SK-N-SH (cell line): ENCODE measurements around the gene FHIP1B. TPM values are rescaled to one million over a fixed set of nuclear protein-coding genes. Genes with fewer than 3 reads are reported as not detected.

ENCODE experiments used
- CTCF ChIA-PET: fragments of 300-600, 350-600 bp; formaldehyde crosslinking; extraction: SDS; loops from one replicate; lab custom pipeline; 2021; lab: Yijun Ruan, JAX
- POLR2A ChIA-PET: fragments of 350-600 bp; sonication (Branson Sonifier 250); formaldehyde crosslinking; extraction: SDS; loops from one replicate; lab custom pipeline; 2020; ENCODE audit warnings: antibody characterized with exemption, inconsistent platforms; lab: Yijun Ruan, JAX
- DNase-seq: peaks from one replicate; pipeline ENCODE4 v3.0.0; 2012
- H2AFZ ChIP-seq: fragments of 200-600 bp; sonication (generic); 2 replicates; pipeline ENCODE4 v1.8.1; 2016; ENCODE audit warnings: antibody characterized with exemption, mild to moderate bottlenecking, low read depth
- H3F3A ChIP-seq: fragments of 200-600 bp; sonication (generic); replicated peaks from 2 replicates; pipeline ENCODE3; 2016; ENCODE audit warnings: antibody characterized with exemption, mild to moderate bottlenecking; ENCODE audit not compliant: insufficient read depth
- H3K27ac ChIP-seq, 2 experiments: fragments of 200-500 bp in 1 of 2; fragments of 200-600 bp in 1 of 2; sonication (Bioruptor generic) in 1 of 2; sonication (generic), shearing (Covaris generic) in 1 of 2; 2 replicates each; pipeline versions ENCODE4 v1.5.1 to v1.6.1; 2014 to 2016; ENCODE audit warnings: low read depth in 2 of 2, inconsistent platforms in 1 of 2, low read length in 1 of 2, mild to moderate bottlenecking in 1 of 2, mixed read lengths in 1 of 2
- H3K27me3 ChIP-seq: fragments of 200-600 bp; sonication (generic), shearing (Covaris generic); 2 replicates; pipeline ENCODE4 v1.6.1; 2016; ENCODE audit warnings: mixed run types; ENCODE audit not compliant: insufficient read depth
- H3K36me3 ChIP-seq, 2 experiments: fragments of 200-500 bp in 1 of 2; fragments of 200-600 bp in 1 of 2; sonication (Bioruptor generic) in 1 of 2; sonication (generic) in 1 of 2; replicated peaks in 1 of 2; 2 replicates each; pipeline versions ENCODE3 to v1.5.1; 2014 to 2016; ENCODE audit warnings: low read length in 1 of 2, mild to moderate bottlenecking in 1 of 2; ENCODE audit not compliant: insufficient read depth in 2 of 2, control insufficient read depth in 1 of 2
- H3K4me1 ChIP-seq, 2 experiments: fragments of 200-500 bp in 1 of 2; fragments of 200-600 bp in 1 of 2; sonication (Bioruptor generic) in 1 of 2; sonication (generic), shearing (Covaris generic) in 1 of 2; 2 replicates each; pipeline versions ENCODE4 v1.5.1 to v1.6.1; 2014 to 2016; ENCODE audit warnings: low read depth in 1 of 2, low read length in 1 of 2, mixed run types in 1 of 2; ENCODE audit not compliant: insufficient read depth in 2 of 2, control insufficient read depth in 1 of 2
- H3K4me2 ChIP-seq: fragments of 200-600 bp; sonication (generic), shearing (Covaris generic); 2 replicates; pipeline ENCODE4 v1.6.1; 2017; ENCODE audit warnings: mixed run types
- H3K4me3 ChIP-seq, 2 experiments: fragments of 200-500 bp in 1 of 2; fragments of 200-600 bp in 1 of 2; sonication (Bioruptor generic) in 1 of 2; sonication (generic), shearing (Covaris generic) in 1 of 2; 2 replicates each; pipeline versions ENCODE4 v1.5.1 to v1.8.1; 2014 to 2016; ENCODE audit warnings: low read depth in 2 of 2, inconsistent platforms in 1 of 2, low read length in 1 of 2, mild to moderate bottlenecking in 1 of 2, mixed read lengths in 1 of 2, moderate library complexity in 1 of 2
- H3K79me2 ChIP-seq: fragments of 200-600 bp; sonication (generic); 2 replicates; pipeline ENCODE4 v1.8.1; 2017; ENCODE audit warnings: mild to moderate bottlenecking; ENCODE audit not compliant: insufficient read depth
- H3K9ac ChIP-seq: fragments of 200-600 bp; sonication (generic); 2 replicates; pipeline ENCODE4 v1.6.1; 2017; ENCODE audit warnings: mixed run types
- H3K9me2 ChIP-seq: fragments of 200-600 bp; sonication (generic); 2 replicates; pipeline ENCODE4 v1.6.1; 2017; ENCODE audit warnings: mixed run types
- H3K9me3 ChIP-seq: fragments of 200-600 bp; sonication (generic); 2 replicates; pipeline ENCODE4 v1.6.1; 2017; ENCODE audit warnings: mixed run types, mild to moderate bottlenecking, moderate library complexity
- H4K20me1 ChIP-seq: fragments of 200-600 bp; sonication (generic); 2 replicates; pipeline ENCODE4 v1.6.1; 2017; ENCODE audit warnings: mild to moderate bottlenecking, mixed run types; ENCODE audit not compliant: insufficient read depth
- CHD2 ChIP-seq: fragments of 150-350 bp; IDR thresholded peaks from 2 replicates; pipeline ENCODE4 v1.6.1; 2018; ENCODE audit warnings: low read length; ENCODE audit not compliant: partially characterized antibody
- EZH2phosphoT487 ChIP-seq: fragments of 200-600 bp; sonication (generic); IDR thresholded peaks from 2 replicates; pipeline ENCODE4 v1.6.1; 2017; ENCODE audit warnings: low read depth, mixed run types, mild to moderate bottlenecking, antibody characterized with exemption, moderate library complexity, borderline replicate concordance
- FOSL2 ChIP-seq: IDR thresholded peaks from 2 replicates; pipeline ENCODE4 v1.4.0; 2012; ENCODE audit warnings: low read depth, mild to moderate bottlenecking, moderate library complexity, borderline replicate concordance
- GATA2 ChIP-seq: sonication (generic); formaldehyde crosslinking; IDR thresholded peaks from 2 replicates; pipeline ENCODE4 v1.5.0; 2020; ENCODE audit warnings: mild to moderate bottlenecking, missing genetic modification reagents
- NFIC ChIP-seq: IDR thresholded peaks from 2 replicates; pipeline ENCODE4 v1.4.0; 2012; ENCODE audit warnings: borderline replicate concordance
- NRF1 ChIP-seq: IDR thresholded peaks from 2 replicates; pipeline ENCODE4 v1.6.1; 2012; ENCODE audit warnings: low read depth, mild to moderate bottlenecking, low read length
- RAD21 ChIP-seq: IDR thresholded peaks from 2 replicates; pipeline ENCODE4 v1.6.1; 2012; ENCODE audit warnings: mild to moderate bottlenecking, low read length
- SMC3 ChIP-seq: IDR thresholded peaks from 2 replicates; pipeline ENCODE4 v1.6.1; 2012; ENCODE audit warnings: low read depth, low read length, improper control_type of control experiment
- TAF1 ChIP-seq: IDR thresholded peaks from 2 replicates; pipeline ENCODE4 v1.6.1; 2012; ENCODE audit warnings: low read depth, mild to moderate bottlenecking, low read length, moderate library complexity, borderline replicate concordance
- TEAD4 ChIP-seq: IDR thresholded peaks from 2 replicates; pipeline ENCODE4 v1.4.0; 2012; ENCODE audit warnings: mild to moderate bottlenecking, borderline replicate concordance; ENCODE audit not compliant: insufficient read depth
- WGBS: methylation state at CpG from one replicate; pipeline ENCODE4 v1.1.6; 2017; ENCODE audit warnings: low lambda C conversion rate; 5-methylcytosine and 5-hydroxymethylcytosine counted together
- polyA plus RNA-seq, 3 experiments: library from polyadenylated mRNA; depleted of rRNA; stranded (reverse); fragments of >200 nt; gene quantifications; 2 replicates each; pipeline ENCODE4 v1.2.3, GENCODE V29; 2012
- TF ChIP-seq, protein P1 (sequence below): fragments of 200-600 bp; sonication (generic); IDR thresholded peaks from 2 replicates; pipeline ENCODE4 v1.6.1; 2017; ENCODE audit warnings: antibody characterized with exemption, mild to moderate bottlenecking, moderate library complexity

The FHIP1B gene
- polyA plus RNA-seq, 1 of the 3 experiments (the other 2 are of a cell fraction): 26.3 TPM

DNA sequence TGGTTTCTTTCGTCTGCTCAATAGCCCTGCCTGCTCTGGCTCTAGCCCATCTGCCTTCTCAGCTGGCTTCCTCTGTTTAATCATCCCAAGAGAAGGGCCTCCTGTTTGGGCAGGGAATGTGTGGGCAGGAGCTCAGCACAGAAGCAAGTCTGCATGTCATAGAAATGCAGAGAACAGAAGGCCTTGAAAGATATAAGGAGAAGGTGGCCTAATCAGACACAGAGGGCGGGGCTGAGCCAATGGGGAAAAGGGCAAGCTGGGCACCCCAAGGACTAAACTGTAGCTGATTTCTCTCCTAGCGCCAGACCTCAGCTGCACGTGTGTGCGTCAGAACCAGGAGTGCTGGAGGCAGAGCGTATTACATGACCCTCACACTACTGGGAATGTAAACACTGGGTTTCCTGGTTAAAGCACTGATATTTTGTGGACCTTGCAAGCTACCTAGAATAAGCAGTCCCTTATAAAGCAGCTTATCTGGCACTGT, 17.6 kb upstream of the FHIP1B start:
- Histone ChIP-seq H3K36me3 (no peaks in the 10 kb centered on the region), H2AFZ (no peak overlapping the region), H3K4me2 (no peak overlapping the region), H4K20me1 (no peaks in the 10 kb centered on the region), H3K4me3 (no peak overlapping the region), H3K27me3 (peaks cover 16% of the 10 kb centered on the region; the same call in 1 of the 2 replicates), H3K4me1 (no peaks in the 10 kb centered on the region; a peak in 1 of 4 replicates), H3K9me2 (no peaks in the 10 kb centered on the region), H3K9ac (no peak overlapping the region), H3K79me2 (no peaks in the 10 kb centered on the region), H3K27ac (no peak overlapping the region), H3K9me3 (no peaks in the 10 kb centered on the region), H3F3A (no peaks in the 10 kb centered on the region)
- DNase-seq: no peak
- POLR2A ChIA-PET: no interaction called here
- WGBS: 65% methylated on average over 4 of the region's 6 CpGs
- CTCF ChIA-PET: interaction anchor here (1.1 to 5.6 kb wide), 15 partner anchors 9 to 127 kb away, joined by 3 to 82 read pairs (median 11); partner anchors contain the start of genes CCKBR and CNGA4
- no peak for TF ChIP-seq NFIC
- no peak for TF ChIP-seq TAF1
- TF ChIP-seq FOSL2: no peak
- no peak for TF ChIP-seq CHD2
- TF ChIP-seq GATA2 (CRISPR knock-in tag): no peak
- no peak for TF ChIP-seq EZH2phosphoT487

DNA sequence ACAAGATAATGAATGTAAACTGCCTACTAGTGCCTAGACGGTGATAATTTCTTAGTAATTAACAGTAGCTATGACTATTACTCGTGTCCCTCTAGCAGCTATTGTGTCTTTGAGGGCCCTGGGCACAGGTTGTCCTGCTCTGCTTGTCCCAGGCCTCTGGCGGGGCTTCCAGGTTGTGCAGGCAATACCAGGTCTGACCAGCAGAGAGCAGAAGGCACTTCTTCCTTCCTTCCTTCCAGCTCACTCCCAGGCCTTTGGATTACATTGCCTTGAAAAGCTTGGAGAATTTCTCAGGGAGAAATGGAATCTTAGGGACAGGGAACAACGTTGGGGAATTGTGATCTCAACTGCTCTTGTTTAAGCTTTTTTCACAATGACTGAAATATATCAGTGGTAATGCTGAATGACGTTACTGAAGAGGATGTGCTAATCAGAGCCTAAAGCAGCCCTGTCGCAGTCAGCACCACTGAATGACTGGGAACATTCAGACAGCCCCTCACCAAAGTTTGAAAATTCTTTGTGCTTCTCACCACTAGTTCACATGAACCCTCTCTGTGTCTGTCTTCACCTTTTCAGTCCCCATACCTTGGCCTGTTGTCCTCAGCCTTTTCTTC, 16.8 kb upstream of the FHIP1B start:
- DNase-seq: peak; percentile 79
- H4K20me1 ChIP-seq: no peaks in the 10 kb centered on the region
- no peak overlapping the region for H2AFZ ChIP-seq
- H3K9me3 ChIP-seq: no peaks in the 10 kb centered on the region
- no peak overlapping the region for H3K9ac ChIP-seq
- CTCF ChIA-PET: interaction anchor here (0.7 to 5.6 kb wide), 40 partner anchors 9 to 561 kb away, joined by 3 to 82 read pairs (median 5); partner anchors contain the start of genes CAVIN3, CCKBR, CNGA4 and FHIP1B
- H3K4me1 ChIP-seq: no peaks in the 10 kb centered on the region; a peak in 1 of 4 replicates
- peaks cover 8% of the 10 kb centered on the region; the same call in 1 of the 2 replicates for H3K27me3 ChIP-seq
- 34% methylated on average over 6 of the region's 6 CpGs for WGBS
- H3K9me2 ChIP-seq: no peaks in the 10 kb centered on the region
- H3F3A ChIP-seq: no peaks in the 10 kb centered on the region
- H3K4me3 ChIP-seq: no peak overlapping the region; a peak in 1 of 4 replicates
- no peak for TF ChIP-seq TEAD4
- no peak for TF ChIP-seq NRF1
- TF ChIP-seq RAD21: peak; percentile 62
- TF ChIP-seq, protein P1, sequence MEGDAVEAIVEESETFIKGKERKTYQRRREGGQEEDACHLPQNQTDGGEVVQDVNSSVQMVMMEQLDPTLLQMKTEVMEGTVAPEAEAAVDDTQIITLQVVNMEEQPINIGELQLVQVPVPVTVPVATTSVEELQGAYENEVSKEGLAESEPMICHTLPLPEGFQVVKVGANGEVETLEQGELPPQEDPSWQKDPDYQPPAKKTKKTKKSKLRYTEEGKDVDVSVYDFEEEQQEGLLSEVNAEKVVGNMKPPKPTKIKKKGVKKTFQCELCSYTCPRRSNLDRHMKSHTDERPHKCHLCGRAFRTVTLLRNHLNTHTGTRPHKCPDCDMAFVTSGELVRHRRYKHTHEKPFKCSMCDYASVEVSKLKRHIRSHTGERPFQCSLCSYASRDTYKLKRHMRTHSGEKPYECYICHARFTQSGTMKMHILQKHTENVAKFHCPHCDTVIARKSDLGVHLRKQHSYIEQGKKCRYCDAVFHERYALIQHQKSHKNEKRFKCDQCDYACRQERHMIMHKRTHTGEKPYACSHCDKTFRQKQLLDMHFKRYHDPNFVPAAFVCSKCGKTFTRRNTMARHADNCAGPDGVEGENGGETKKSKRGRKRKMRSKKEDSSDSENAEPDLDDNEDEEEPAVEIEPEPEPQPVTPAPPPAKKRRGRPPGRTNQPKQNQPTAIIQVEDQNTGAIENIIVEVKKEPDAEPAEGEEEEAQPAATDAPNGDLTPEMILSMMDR: peak; percentile 73
- TF ChIP-seq SMC3: peak; percentile 80
- no peaks in the 10 kb centered on the region for H3K36me3 ChIP-seq
- H3K79me2 ChIP-seq: no peaks in the 10 kb centered on the region
- no peak overlapping the region for H3K27ac ChIP-seq
- POLR2A ChIA-PET: no interaction called here
- H3K4me2 ChIP-seq: no peak overlapping the region
